SK-N-SH treated with all-trans-retinoic acid at 6 μM for 48 hours (cell line): ENCODE measurements around the gene ZNF155.

Experiments
- ESRRG ChIP-seq: fragments of 250-450 bp; sonication (Bioruptor Pico); IDR thresholded peaks from 2 replicates; pipeline ENCODE4 v1.6.1; 2021; ENCODE audit warnings: mild to moderate bottlenecking
- ISL1 ChIP-seq: fragments of 250-450 bp; sonication (Bioruptor Pico); IDR thresholded peaks from 2 replicates; pipeline ENCODE4 v2.1.2; 2022; ENCODE audit warnings: mild to moderate bottlenecking, moderate library complexity
- PATZ1 ChIP-seq: fragments of 250-450 bp; sonication (Bioruptor Pico); IDR thresholded peaks from 2 replicates; pipeline ENCODE4 v1.8.0; 2020; ENCODE audit warnings: mild to moderate bottlenecking, moderate library complexity, borderline replicate concordance
- PPARA ChIP-seq: fragments of 250-450 bp; sonication (Bioruptor Pico); IDR thresholded peaks from 2 replicates; pipeline ENCODE4 v1.5.0; 2020; ENCODE audit warnings: mild to moderate bottlenecking, borderline replicate concordance
- TOX ChIP-seq: fragments of 250-450 bp; sonication (Bioruptor Pico); IDR thresholded peaks from 2 replicates; pipeline ENCODE4 v1.8.0; 2021; ENCODE audit warnings: mild to moderate bottlenecking, moderate library complexity, borderline replicate concordance
- ZFP3 ChIP-seq: fragments of 250-450 bp; sonication (Bioruptor Pico); IDR thresholded peaks from 2 replicates; pipeline ENCODE4 v1.5.0; 2020; ENCODE audit warnings: mild to moderate bottlenecking, moderate library complexity
- ZFP30 ChIP-seq: fragments of 450-650 bp; formaldehyde crosslinking; IDR thresholded peaks from 2 replicates; pipeline ENCODE4 v1.5.0; 2022; ENCODE audit warnings: mild to moderate bottlenecking, moderate library complexity
- ZNF70 ChIP-seq: fragments of 450-650 bp; formaldehyde crosslinking; IDR thresholded peaks from 2 replicates; pipeline ENCODE4 v1.5.0; 2020; ENCODE audit warnings: mild to moderate bottlenecking, moderate library complexity
- TF ChIP-seq, protein P1 (sequence below): fragments of 250-450 bp; sonication (Bioruptor Pico); IDR thresholded peaks from 2 replicates; pipeline ENCODE4 v1.5.1; 2020; ENCODE audit warnings: low read depth, mild to moderate bottlenecking, moderate library complexity

- no peak for TF ChIP-seq PPARA
- TF ChIP-seq ISL1 (CRISPR knock-in tag): no peak
- TF ChIP-seq ZNF70 (CRISPR knock-in tag): no peak
- TF ChIP-seq ZFP30 (CRISPR knock-in tag): no peak
- TF ChIP-seq ZFP3 (CRISPR knock-in tag): no peak
- TF ChIP-seq, protein P1, sequence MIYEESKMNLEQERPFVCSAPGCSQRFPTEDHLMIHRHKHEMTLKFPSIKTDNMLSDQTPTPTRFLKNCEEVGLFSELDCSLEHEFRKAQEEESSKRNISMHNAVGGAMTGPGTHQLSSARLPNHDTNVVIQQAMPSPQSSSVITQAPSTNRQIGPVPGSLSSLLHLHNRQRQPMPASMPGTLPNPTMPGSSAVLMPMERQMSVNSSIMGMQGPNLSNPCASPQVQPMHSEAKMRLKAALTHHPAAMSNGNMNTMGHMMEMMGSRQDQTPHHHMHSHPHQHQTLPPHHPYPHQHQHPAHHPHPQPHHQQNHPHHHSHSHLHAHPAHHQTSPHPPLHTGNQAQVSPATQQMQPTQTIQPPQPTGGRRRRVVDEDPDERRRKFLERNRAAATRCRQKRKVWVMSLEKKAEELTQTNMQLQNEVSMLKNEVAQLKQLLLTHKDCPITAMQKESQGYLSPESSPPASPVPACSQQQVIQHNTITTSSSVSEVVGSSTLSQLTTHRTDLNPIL (CRISPR knock-in tag): no peak
- TF ChIP-seq TOX (CRISPR knock-in tag): no peak
- TF ChIP-seq ESRRG (CRISPR knock-in tag): no peak
- TF ChIP-seq PATZ1: no peak
Measured at GRCh38 chr19:44005973-44006372, 22.0 kb downstream of the ZNF155 start.
